Measurements from ENCODE around the gene CA10. TPM values are rescaled to one million over a fixed set of nuclear protein-coding genes. Genes with fewer than 3 reads are reported as not detected.

CA10 gene
- total RNA-seq, 1 experiment from 2014 or later: not detected

DNA sequence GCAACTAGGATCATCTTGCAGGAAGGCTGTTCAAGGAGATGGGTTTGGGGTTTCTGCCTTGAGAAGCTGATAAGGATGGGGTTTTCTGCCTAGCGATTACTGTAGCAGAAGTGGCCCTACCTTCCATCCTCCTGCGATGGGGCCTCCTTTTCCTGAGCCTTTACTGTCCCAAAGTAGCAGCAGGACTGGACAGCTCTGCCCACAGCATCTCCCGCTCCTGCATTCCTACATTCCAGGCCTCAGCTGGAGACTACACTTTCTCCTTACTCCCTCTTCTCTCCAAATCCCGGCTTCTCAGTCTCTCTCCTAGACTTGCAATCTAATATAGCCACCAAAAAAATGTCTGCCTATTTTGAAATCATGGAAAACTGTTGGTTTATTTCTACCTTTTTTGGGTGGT is 355.4 kb downstream of the CA10 start:
- BruUV-seq (replicated peaks): no TSS peak
- no peak overlapping the region for H3K4me3 Mint-ChIP-seq (ENCODE audit: low read depth, unreplicated experiment)
- H3K27me3 Mint-ChIP-seq (ENCODE audit: unreplicated experiment): peaks cover 84% of the 10 kb centered on the region
- no peaks in the 10 kb centered on the region for H3K9me3 Mint-ChIP-seq (ENCODE audit: low read depth, unreplicated experiment)
- H3K27ac Mint-ChIP-seq (ENCODE audit: unreplicated experiment): no peak overlapping the region
- H3K4me1 Mint-ChIP-seq (ENCODE audit: low read depth, unreplicated experiment): no peaks in the 10 kb centered on the region
- CTCF ChIA-PET: no interaction called here
- H3K36me3 Mint-ChIP-seq (ENCODE audit: insufficient read depth, unreplicated experiment): no peaks in the 10 kb centered on the region
- no peak for DNase-seq
- intact Hi-C loops (cut with micrococcal nuclease; ENCODE audit: unreplicated experiment): no loop called here
- TF ChIP-seq CTCF (IDR thresholded peaks at IDR 0.05; ENCODE audit: unreplicated experiment): no peak

DNA sequence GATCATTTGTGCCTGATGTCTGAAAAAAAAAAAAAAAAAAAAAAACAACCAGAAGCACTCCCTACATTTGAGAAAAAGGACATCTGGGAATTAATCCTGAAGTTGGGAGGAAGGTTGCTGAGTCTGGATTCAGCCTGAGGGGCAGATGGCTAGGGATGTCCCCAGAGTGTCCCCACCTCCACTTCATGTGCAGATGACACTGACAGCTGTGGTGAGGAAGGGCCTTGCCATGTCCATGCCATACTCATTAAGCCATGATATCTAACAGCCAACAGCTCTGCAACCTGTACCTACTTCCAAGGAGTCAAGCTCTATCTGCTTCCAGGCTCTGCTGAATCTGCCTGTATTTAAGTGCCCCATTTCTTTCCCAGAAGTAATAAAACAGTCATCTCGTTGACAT is 356.0 kb downstream of the CA10 start:
- no peak overlapping the region for H3K4me3 Mint-ChIP-seq (ENCODE audit: low read depth, unreplicated experiment)

DNA sequence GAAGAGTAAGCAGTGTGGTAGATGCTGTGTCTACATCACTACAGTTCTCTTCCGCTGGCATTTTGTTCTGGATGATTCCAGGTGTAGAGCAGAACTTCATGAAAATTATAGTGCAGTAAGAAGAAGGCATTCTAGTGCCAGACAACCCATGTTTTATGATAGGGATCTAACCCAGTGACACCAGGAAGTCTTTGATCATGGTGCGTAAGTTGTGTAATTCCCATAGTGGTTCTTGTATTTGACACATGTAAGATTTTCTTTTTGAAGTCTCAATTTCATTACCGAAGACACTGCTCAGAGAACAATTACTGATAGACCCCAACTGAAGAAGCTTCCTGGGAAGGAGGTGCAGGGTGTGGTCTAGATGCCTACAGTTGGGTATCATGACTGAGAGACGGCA is 356.9 kb downstream of the CA10 start:
- H3K27ac Mint-ChIP-seq (ENCODE audit: unreplicated experiment): no peak overlapping the region
- H3K36me3 Mint-ChIP-seq (ENCODE audit: insufficient read depth, unreplicated experiment): no peaks in the 10 kb centered on the region
- DNase-seq: no peak
- H3K9me3 Mint-ChIP-seq (ENCODE audit: low read depth, unreplicated experiment): no peaks in the 10 kb centered on the region
- CTCF ChIA-PET: no interaction called here
- BruUV-seq (replicated peaks): no TSS peak
- peaks cover 97% of the 10 kb centered on the region for H3K27me3 Mint-ChIP-seq (ENCODE audit: unreplicated experiment)
- H3K4me3 Mint-ChIP-seq (ENCODE audit: low read depth, unreplicated experiment): no peak overlapping the region
- no peaks in the 10 kb centered on the region for H3K4me1 Mint-ChIP-seq (ENCODE audit: low read depth, unreplicated experiment)
- intact Hi-C loops (cut with micrococcal nuclease; ENCODE audit: unreplicated experiment): no loop called here
- TF ChIP-seq CTCF (IDR thresholded peaks at IDR 0.05; ENCODE audit: unreplicated experiment): no peak

More for the DNA sequence above, 356.0 kb downstream of the CA10 start:
- no peaks in the 10 kb centered on the region for H3K36me3 Mint-ChIP-seq (ENCODE audit: insufficient read depth, unreplicated experiment)
- no peaks in the 10 kb centered on the region for H3K4me1 Mint-ChIP-seq (ENCODE audit: low read depth, unreplicated experiment)
- TF ChIP-seq CTCF (IDR thresholded peaks at IDR 0.05; ENCODE audit: unreplicated experiment): no peak
- H3K27ac Mint-ChIP-seq (ENCODE audit: unreplicated experiment): no peak overlapping the region
- CTCF ChIA-PET: interaction anchor here (0.7 kb wide), 1 partner anchor 27 kb away, joined by 9 read pairs; no protein-coding TSS in a partner anchor
- peaks cover 90% of the 10 kb centered on the region for H3K27me3 Mint-ChIP-seq (ENCODE audit: unreplicated experiment)
- BruUV-seq (replicated peaks): no TSS peak
- H3K9me3 Mint-ChIP-seq (ENCODE audit: low read depth, unreplicated experiment): no peaks in the 10 kb centered on the region
- no peak for DNase-seq
- intact Hi-C loops (cut with micrococcal nuclease; ENCODE audit: unreplicated experiment): no loop called here

DNA sequence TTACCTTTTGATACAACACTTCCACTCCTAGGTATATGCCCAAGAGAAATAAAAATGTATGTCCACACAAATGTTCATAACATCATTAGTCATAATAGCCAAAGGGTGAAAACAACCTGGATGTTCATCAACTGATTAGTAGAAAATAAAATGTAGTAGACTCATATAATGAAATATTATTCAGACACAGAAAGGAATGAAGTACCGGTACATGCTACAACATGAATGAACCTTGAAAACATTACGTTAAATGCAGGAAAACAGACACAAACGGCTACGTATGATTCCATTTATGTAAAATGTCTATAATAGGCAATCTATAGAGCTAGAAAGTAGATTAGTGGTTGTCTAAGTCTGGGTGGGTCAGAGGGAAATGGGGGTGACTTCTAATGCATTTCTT is 358.5 kb downstream of the CA10 start:
- Mint-ChIP-seq H3K27ac (ENCODE audit: unreplicated experiment) (no peak overlapping the region), H3K9me3 (ENCODE audit: low read depth, unreplicated experiment) (no peaks in the 10 kb centered on the region), H3K4me3 (ENCODE audit: low read depth, unreplicated experiment) (no peak overlapping the region), H3K36me3 (ENCODE audit: insufficient read depth, unreplicated experiment) (no peaks in the 10 kb centered on the region), H3K27me3 (ENCODE audit: unreplicated experiment) (peaks cover 80% of the 10 kb centered on the region), H3K4me1 (ENCODE audit: low read depth, unreplicated experiment) (peaks cover 12% of the 10 kb centered on the region)
- BruUV-seq (replicated peaks): no TSS peak
- no peak for DNase-seq
- CTCF ChIA-PET: no interaction called here
- intact Hi-C loops (cut with micrococcal nuclease; ENCODE audit: unreplicated experiment): no loop called here
- TF ChIP-seq CTCF (IDR thresholded peaks at IDR 0.05; ENCODE audit: unreplicated experiment): no peak

Data from Calu3 (cell line).